ENCODE data around the gene BCAS1.

GRCh38 chr20:54074511-54074910 lies 4.1 kb upstream of the BCAS1 start:
- TF ChIP-seq POLR2AphosphoS5 (IDR thresholded peaks at IDR 0.05; ENCODE audit: insufficient read depth, low read depth, low read length) (no peak), EZH2 (IDR thresholded peaks at IDR 0.05; ENCODE audit: borderline replicate concordance, low read depth, low read length, severe bottlenecking) (no peak), CTCF (IDR thresholded peaks at IDR 0.05; ENCODE audit: extremely low read depth in 1 of 2, insufficient read depth in 1 of 2, low read depth in 1 of 2, low read length in 2 of 2) (no peak), FOS (IDR thresholded peaks at IDR 0.05; ENCODE audit: borderline replicate concordance, insufficient read depth, low read length) (no peak), POLR2A (IDR thresholded peaks at IDR 0.05; ENCODE audit: low read depth, low read length) (no peak)
